Pancreas (tissue), 10 donors: ENCODE data around the gene RASA3. TPM values are rescaled to one million over a fixed set of nuclear protein-coding genes. Genes with fewer than 3 reads are reported as not detected.
"Not testable (repeated sequence)": the region's sequence is repeated elsewhere in the genome, so short reads cannot be mapped to it uniquely, and the experiment has no call there.

Experiments used
- ATAC-seq, 4 donors: fragments of 200-7000 bp; cut with Tn5 transposase; one replicate each; pipeline versions ENCODE4 v1.8.0 to v1.9.1; 2020; ENCODE audit warnings: mild to moderate bottlenecking in 4 of 4, moderate library complexity in 4 of 4
- DNase-seq, 6 donors: peaks; one replicate each; pipeline ENCODE4 v3.0.0-alpha.2; 2020
- FAIRE-seq: peaks from 2 replicates; lab custom pipeline; 2012; peaks lifted over from hg19 to GRCh38; lab: Jason Lieb, UNC
- H3K27ac ChIP-seq, 4 donors: fragments of 200-600 bp; sonication (generic); 1 replicate in 3 of 4; 2 replicates in 1 of 4; pipeline versions ENCODE4 v1.5.0 to v1.8.0; 2020
- H3K27me3 ChIP-seq, 4 donors: fragments of 200-600 bp; one replicate each; pipeline ENCODE4 v1.8.0; 2021
- H3K36me3 ChIP-seq, 3 donors: fragments of 200-600 bp; sonication (generic) in 1 of 3; one replicate each; pipeline versions ENCODE4 v1.5.0 to v1.8.0; 2020 to 2021
- H3K4me1 ChIP-seq, 3 donors: fragments of 200-600 bp; one replicate each; pipeline ENCODE4 v1.8.0; 2021
- H3K4me3 ChIP-seq, 4 donors: fragments of 200-600 bp; sonication (generic) in 2 of 4; one replicate each; pipeline versions ENCODE4 v1.5.0 to v1.8.0; 2020 to 2021
- H3K9me3 ChIP-seq, 4 donors: fragments of 200-600 bp; one replicate each; pipeline ENCODE4 v1.8.0; 2021
- CTCF ChIP-seq, 4 donors: fragments of 200-600 bp; sonication (generic) in 3 of 4; IDR thresholded peaks; one replicate each; pipeline versions ENCODE4 v1.5.0 to v1.8.0; 2021; ENCODE audit warnings: antibody characterized with exemption in 4 of 4
- WGBS, 2 donors: extraction: QIAGEN DNeasy Blood & Tissue Kit; methylation state at CpG; one replicate each; pipeline ENCODE4 v1.1.7; 2013; 5-methylcytosine and 5-hydroxymethylcytosine counted together
- intact Hi-C, 3 donors: fragments of 100-400 bp; cut with DNase I; formaldehyde crosslinking; loops; one replicate each; pipeline versions ENCODE4 v1.11.1 to v1.14.2; 2022
- polyA plus RNA-seq, 2 donors: library from polyadenylated mRNA; stranded (reverse); fragments of 200-250 nt; gene quantifications; one replicate each; pipeline ENCODE4 v1.2.3, GENCODE V29; 2013
- total RNA-seq, 6 donors: library from RNA; stranded (reverse); fragmentation: NEBNext Ultra II Directional in 4 of 6; extraction: Animal tissue kit (Norgen Biotek cat#: 25700) in 4 of 6; gene quantifications; one replicate each; pipeline versions ENCODE4 v1.2.1 to v1.2.4, GENCODE V29; 2021 to 2023
- donor health status: healthy with polysubstance abuse.
- donor health status: DM: no; HTN: no; CAD: no; lungs with moderate emphysema.
- donor health status: DM: no; HTN: no; CAD: no.
- donor health status: control.
- donor health status: control.
- donor health status: Bipolar disorder and iron deficiency.
- donor health status: DM: yes; HTN: yes; CAD: no.
- donor health status: DM: no; HTN: no; CAD: no.
- donor health status: DM: no; HTN: no; CAD: no.
- donor health status: DM: yes; HTN: yes; CAD: no.

RASA3 gene, protein sequence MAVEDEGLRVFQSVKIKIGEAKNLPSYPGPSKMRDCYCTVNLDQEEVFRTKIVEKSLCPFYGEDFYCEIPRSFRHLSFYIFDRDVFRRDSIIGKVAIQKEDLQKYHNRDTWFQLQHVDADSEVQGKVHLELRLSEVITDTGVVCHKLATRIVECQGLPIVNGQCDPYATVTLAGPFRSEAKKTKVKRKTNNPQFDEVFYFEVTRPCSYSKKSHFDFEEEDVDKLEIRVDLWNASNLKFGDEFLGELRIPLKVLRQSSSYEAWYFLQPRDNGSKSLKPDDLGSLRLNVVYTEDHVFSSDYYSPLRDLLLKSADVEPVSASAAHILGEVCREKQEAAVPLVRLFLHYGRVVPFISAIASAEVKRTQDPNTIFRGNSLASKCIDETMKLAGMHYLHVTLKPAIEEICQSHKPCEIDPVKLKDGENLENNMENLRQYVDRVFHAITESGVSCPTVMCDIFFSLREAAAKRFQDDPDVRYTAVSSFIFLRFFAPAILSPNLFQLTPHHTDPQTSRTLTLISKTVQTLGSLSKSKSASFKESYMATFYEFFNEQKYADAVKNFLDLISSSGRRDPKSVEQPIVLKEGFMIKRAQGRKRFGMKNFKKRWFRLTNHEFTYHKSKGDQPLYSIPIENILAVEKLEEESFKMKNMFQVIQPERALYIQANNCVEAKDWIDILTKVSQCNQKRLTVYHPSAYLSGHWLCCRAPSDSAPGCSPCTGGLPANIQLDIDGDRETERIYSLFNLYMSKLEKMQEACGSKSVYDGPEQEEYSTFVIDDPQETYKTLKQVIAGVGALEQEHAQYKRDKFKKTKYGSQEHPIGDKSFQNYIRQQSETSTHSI
- total RNA-seq (10 to 100 TPM in 3 of 6 donors, 1 to 10 TPM in 3; 7.1 to 11.2 (median 10.1) TPM), polyA plus RNA-seq (1 to 10 TPM; 5.7 to 6.5 TPM)

DNA sequence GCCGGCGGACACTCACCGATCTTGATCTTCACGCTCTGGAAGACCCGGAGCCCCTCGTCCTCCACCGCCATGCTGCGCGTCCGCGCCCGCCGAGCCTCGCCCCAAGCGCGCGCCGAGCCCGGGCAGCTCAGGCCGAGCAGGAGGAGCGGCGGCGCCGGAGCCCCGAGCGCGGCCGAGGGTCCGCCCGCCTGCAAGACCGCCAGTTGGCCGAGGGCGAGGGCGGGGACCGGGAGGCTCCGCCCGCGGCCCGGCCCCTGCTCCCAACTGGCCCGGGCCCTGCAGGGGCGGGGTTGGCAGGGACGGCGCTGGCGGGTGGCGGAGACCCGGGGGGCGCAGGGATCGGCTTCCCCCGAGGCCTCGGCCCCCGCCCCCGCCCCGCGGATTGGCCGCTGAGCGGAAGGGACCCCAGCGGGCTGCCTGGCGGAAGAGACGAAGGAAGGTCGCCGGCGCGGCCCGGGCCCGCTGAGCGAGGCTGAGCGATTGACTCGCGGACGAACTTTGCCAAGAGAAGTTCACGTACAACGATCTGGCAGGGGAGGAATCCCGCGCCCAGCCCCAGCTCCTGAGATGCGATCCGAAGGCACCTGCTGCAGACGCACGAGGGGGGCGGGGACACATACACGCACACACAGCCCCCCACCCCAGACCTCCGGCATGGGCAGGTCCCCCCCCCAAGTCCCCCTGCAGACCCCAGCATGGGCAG, at the start of gene RASA3:
RASA3 (minus strand) TSS at position 205 of the 703 bp plus-strand sequence; CDS start at position 71, 134 bp downstream.
- Histone ChIP-seq H3K9me3 (no peaks in the 10 kb centered on the region), H3K4me1 (peaks cover 0 to 11% (median 3%) of the 10 kb centered on the region in 3 donors), H3K27me3 (no peaks in the 10 kb centered on the region), H3K36me3 (no peaks in the 10 kb centered on the region), H3K4me3 (peak within 1 kb of the TSS; percentile 61 to 88 (median 76)), H3K27ac (peak within 1 kb of the TSS in 2 of 4 donors; percentile 42 to 54)
- FAIRE-seq (no peak), ATAC-seq (peak; percentile 86 to 92 (median 90)), DNase-seq (peak; percentile 71 to 88 (median 76))
- 0 to 1% methylated on average over 58 to 81 of the region's 81 CpGs for WGBS, 2 donors
- intact Hi-C loops: no loop called here
- TF ChIP-seq CTCF (IDR thresholded peaks at IDR 0.05): no peak

GRCh38 chr13:114179087-114179658, 46.8 kb upstream of the RASA3 start, which contains the start of gene CFAP97D2:
Gene CFAP97D2 (plus strand): TSS chr13:114179257. CDS start chr13:114179331, 74 bp downstream.
- DNase-seq: no peak
- no peak for TF ChIP-seq CTCF (IDR thresholded peaks at IDR 0.05)
- intact Hi-C loops: no loop called here
- no peak within 1 kb of the TSS for H3K27ac ChIP-seq
- no peaks in the 10 kb centered on the region for H3K27me3 ChIP-seq
- no peaks in the 10 kb centered on the region for H3K9me3 ChIP-seq
- ATAC-seq: no peak
- no peak for FAIRE-seq
- WGBS, 2 donors: 73 to 76% methylated on average over 13 of the region's 13 CpGs
- H3K4me1 ChIP-seq: no peaks in the 10 kb centered on the region
- no peaks in the 10 kb centered on the region for H3K36me3 ChIP-seq
- no peak within 1 kb of the TSS for H3K4me3 ChIP-seq

DNA sequence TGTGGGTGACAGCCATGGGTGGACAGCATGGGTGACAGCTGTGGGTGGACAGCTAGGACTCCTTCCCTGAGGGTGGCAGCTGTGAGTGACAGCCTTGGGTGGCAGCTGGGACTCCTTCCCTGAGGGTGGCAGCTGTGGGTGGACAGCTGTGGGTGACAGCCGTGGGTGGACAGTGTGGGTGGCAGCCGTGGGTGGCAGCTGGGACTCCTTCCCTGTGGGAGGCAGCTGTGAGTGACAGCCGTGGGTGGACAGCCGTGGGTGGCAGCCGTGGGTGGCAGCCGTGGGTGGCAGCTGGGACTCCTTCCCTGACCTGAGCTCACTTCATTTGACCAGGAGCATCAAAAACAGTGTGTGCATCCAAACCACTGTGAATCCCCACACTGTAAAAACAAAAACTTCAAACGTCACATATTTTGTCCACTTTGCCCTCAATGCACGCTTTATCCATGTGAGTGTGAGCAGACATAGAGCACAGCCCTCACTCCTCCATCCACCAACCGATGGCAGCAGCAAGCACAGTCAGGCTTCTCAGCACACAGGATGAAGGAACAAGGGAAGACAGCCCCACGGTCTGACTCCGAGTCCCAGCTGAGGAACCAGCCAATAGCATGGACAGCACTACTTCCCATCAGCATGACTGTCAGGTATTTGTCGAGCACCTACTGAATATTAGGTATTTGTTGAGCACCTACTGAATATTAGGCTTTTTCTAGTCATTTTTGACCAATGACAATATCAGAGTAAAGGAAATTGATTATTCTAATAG, 45.0 kb upstream of the RASA3 start:
- no peaks in the 10 kb centered on the region for H3K4me1 ChIP-seq
- ATAC-seq (no peak), FAIRE-seq (no peak), DNase-seq (no peak)
- 71 to 75% methylated on average over 12 of the region's 12 CpGs for WGBS, 2 donors
- TF ChIP-seq CTCF (IDR thresholded peaks at IDR 0.05): no peak
- H3K27ac ChIP-seq: no peak overlapping the region
- intact Hi-C loops: no loop called here
- no peaks in the 10 kb centered on the region for H3K9me3 ChIP-seq
- H3K27me3 ChIP-seq: no peaks in the 10 kb centered on the region
- no peaks in the 10 kb centered on the region for H3K36me3 ChIP-seq
- no peak overlapping the region for H3K4me3 ChIP-seq

DNA sequence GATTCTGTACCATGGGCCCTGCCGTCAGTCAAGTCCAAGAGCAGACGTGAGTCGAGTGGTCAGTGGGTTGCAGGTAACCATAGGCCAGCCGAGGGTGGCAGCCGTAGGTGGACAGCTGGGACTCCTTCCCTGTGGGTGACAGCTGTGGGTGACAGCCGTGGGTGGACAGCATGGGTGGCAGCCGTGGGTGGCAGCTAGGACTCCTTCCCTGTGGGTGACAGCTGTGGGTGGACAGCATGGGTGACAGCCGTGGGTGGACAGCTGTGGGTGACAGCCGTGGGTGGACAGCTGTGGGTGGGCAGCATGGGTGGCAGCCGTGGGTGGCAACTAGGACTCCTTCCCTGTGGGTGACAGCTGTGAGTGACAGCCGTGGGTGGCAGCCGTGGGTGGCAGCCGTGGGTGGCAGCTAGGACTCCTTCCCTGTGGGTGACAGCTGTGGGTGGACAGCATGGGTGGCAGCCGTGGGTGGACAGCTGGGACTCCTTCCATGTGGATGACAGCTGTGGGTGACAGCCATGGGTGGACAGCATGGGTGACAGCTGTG, 44.0 kb upstream of the RASA3 start:
- intact Hi-C loops, H3K4me3 ChIP-seq, FAIRE-seq, DNase-seq, ATAC-seq, H3K27ac ChIP-seq, H3K36me3 ChIP-seq, H3K4me1 ChIP-seq, H3K9me3 ChIP-seq, H3K27me3 ChIP-seq: not testable (repeated sequence)
- 85 to 89% methylated on average over 13 of the region's 14 CpGs for WGBS, 2 donors
